Measurements from ENCODE around the gene RFX3. TPM values are rescaled to one million over a fixed set of nuclear protein-coding genes. Genes with fewer than 3 reads are reported as not detected.

Gene RFX3
- total and polyA plus RNA-seq, 8 donors: 10.5 to 26.2 (median 17.4) TPM

- ATAC-seq (no peak), DNase-seq (no peak)
- Histone ChIP-seq H3K36me3 (no peaks in the 10 kb centered on the region), H3K27me3 (no peaks in the 10 kb centered on the region), H3K9me3 (no peaks in the 10 kb centered on the region), H3K4me1 (no peaks in the 10 kb centered on the region), H3K27ac (no peak overlapping the region), H3K4me3 (no peak overlapping the region)
- no peak for TF ChIP-seq CTCF (IDR thresholded peaks at IDR 0.05)
- intact Hi-C loops (cut with DNase I): no loop called here
Observed at GRCh38 chr9:3451956-3452355, 73.8 kb downstream of the RFX3 start.

- intact Hi-C loops (cut with DNase I): loop anchor here in 1 of 2 donors (10.0 kb wide), 1 partner anchor 203 kb away; no protein-coding TSS in a partner anchor
- Histone ChIP-seq H3K27ac (no peak overlapping the region), H3K27me3 (no peaks in the 10 kb centered on the region), H3K36me3 (no peaks in the 10 kb centered on the region), H3K4me1 (no peaks in the 10 kb centered on the region), H3K4me3 (no peak overlapping the region), H3K9me3 (no peaks in the 10 kb centered on the region)
- DNase-seq (no peak), ATAC-seq (no peak)
- TF ChIP-seq CTCF (IDR thresholded peaks at IDR 0.05): no peak
Observed at GRCh38 chr9:3447788-3448187, 78.0 kb downstream of the RFX3 start.

- H3K4me3 ChIP-seq: no peak overlapping the region
- H3K4me1 ChIP-seq: no peaks in the 10 kb centered on the region
- H3K9me3 ChIP-seq: no peaks in the 10 kb centered on the region
- DNase-seq (no peak), ATAC-seq (no peak)
- H3K27ac ChIP-seq: no peak overlapping the region
- intact Hi-C loops (cut with DNase I): loop anchor here in 1 of 2 donors (10.0 kb wide), 1 partner anchor 202 kb away; no protein-coding TSS in a partner anchor
- H3K36me3 ChIP-seq: no peaks in the 10 kb centered on the region
- H3K27me3 ChIP-seq: no peaks in the 10 kb centered on the region
- no peak for TF ChIP-seq CTCF (IDR thresholded peaks at IDR 0.05)
Observed at GRCh38 chr9:3447143-3447542, 78.7 kb downstream of the RFX3 start.

GRCh38 chr9:3446313-3446712, 79.5 kb downstream of the RFX3 start:
- DNase-seq: no peak
- no peak for ATAC-seq
- Histone ChIP-seq H3K27me3 (no peaks in the 10 kb centered on the region), H3K9me3 (no peaks in the 10 kb centered on the region), H3K36me3 (no peaks in the 10 kb centered on the region), H3K4me1 (no peaks in the 10 kb centered on the region), H3K27ac (no peak overlapping the region), H3K4me3 (no peak overlapping the region)
- TF ChIP-seq CTCF (IDR thresholded peaks at IDR 0.05): no peak
- intact Hi-C loops (cut with DNase I): loop anchor here in 1 of 2 donors (10.0 kb wide), 1 partner anchor 202 kb away; no protein-coding TSS in a partner anchor

GRCh38 chr9:3444016-3444415, 81.8 kb downstream of the RFX3 start:
- ATAC-seq (no peak), DNase-seq (no peak)
- TF ChIP-seq CTCF (IDR thresholded peaks at IDR 0.05): no peak
- Histone ChIP-seq H3K4me1 (no peaks in the 10 kb centered on the region), H3K9me3 (no peaks in the 10 kb centered on the region), H3K4me3 (no peak overlapping the region), H3K27ac (no peak overlapping the region), H3K36me3 (no peaks in the 10 kb centered on the region), H3K27me3 (no peaks in the 10 kb centered on the region)
- intact Hi-C loops (cut with DNase I): loop anchor here in 1 of 2 donors (10.0 kb wide), 1 partner anchor 199 kb away; no protein-coding TSS in a partner anchor

All from left lung (tissue), 10 donors.